RCC 7860 (cell line): ENCODE data around the gene MED27.
"Not testable (repeated sequence)": the region's sequence is repeated elsewhere in the genome, so short reads cannot be mapped to it uniquely, and the experiment has no call there.

Experiments used
- DNase-seq: peaks from one replicate; pipeline ENCODE4 v3.0.0-alpha.2; 2015; ENCODE audit warnings: low spot score
- FAIRE-seq: peaks from 2 replicates; lab custom pipeline; 2012; peaks lifted over from hg19 to GRCh38; lab: Jason Lieb, UNC

MED27 gene

GRCh38 chr9:131937451-131937850 is 142.2 kb downstream of the MED27 start:
- FAIRE-seq (no peak), DNase-seq (no peak)

- FAIRE-seq (no peak), DNase-seq (no peak)
Observed at GRCh38 chr9:131936929-131937328, 142.7 kb downstream of the MED27 start.

GRCh38 chr9:131934673-131935072 is 145.0 kb downstream of the MED27 start:
- DNase-seq = no peak
- no peak for FAIRE-seq

- no peak for FAIRE-seq
- DNase-seq = no peak
Observed at GRCh38 chr9:131927091-131927490, 152.6 kb downstream of the MED27 start.

- FAIRE-seq = no peak
- no peak for DNase-seq
Observed at GRCh38 chr9:131926360-131926922, 153.2 kb downstream of the MED27 start.

GRCh38 chr9:131925677-131926177 is 153.9 kb downstream of the MED27 start:
- no peak for FAIRE-seq
- no peak for DNase-seq

GRCh38 chr9:131923766-131924165 is 155.9 kb downstream of the MED27 start:
- FAIRE-seq (no peak), DNase-seq (no peak)

GRCh38 chr9:131923132-131923671 is 156.5 kb downstream of the MED27 start:
- FAIRE-seq = no peak
- no peak for DNase-seq

- not testable (repeated sequence) for FAIRE-seq, DNase-seq
Observed at GRCh38 chr9:131921635-131922034, 158.0 kb downstream of the MED27 start.

- no peak for DNase-seq
- FAIRE-seq = no peak
Observed at GRCh38 chr9:131919216-131919615, 160.5 kb downstream of the MED27 start.

GRCh38 chr9:131918481-131918880 is 161.2 kb downstream of the MED27 start:
- DNase-seq (no peak), FAIRE-seq (no peak)

- DNase-seq = no peak
- FAIRE-seq = no peak
Observed at GRCh38 chr9:131917009-131917408, 162.7 kb downstream of the MED27 start.

- FAIRE-seq (no peak), DNase-seq (peak; percentile 27)
Observed at GRCh38 chr9:131915181-131915580, 164.5 kb downstream of the MED27 start.

GRCh38 chr9:131912671-131913070 is 167.0 kb downstream of the MED27 start:
- FAIRE-seq (no peak), DNase-seq (no peak)

GRCh38 chr9:131912069-131912468 is 167.6 kb downstream of the MED27 start:
- FAIRE-seq = no peak
- DNase-seq = no peak

- no peak for FAIRE-seq
Observed at GRCh38 chr9:131910572-131910971, 169.1 kb downstream of the MED27 start.

GRCh38 chr9:131905144-131905543 is 174.5 kb downstream of the MED27 start:
- no peak for FAIRE-seq

More at GRCh38 chr9:131910572-131910971, 169.1 kb downstream of the MED27 start:
- DNase-seq = no peak

GRCh38 chr9:131899296-131900228 is 180.1 kb downstream of the MED27 start:
- FAIRE-seq (no peak), DNase-seq (no peak)

More at GRCh38 chr9:131905144-131905543, 174.5 kb downstream of the MED27 start:
- no peak for DNase-seq

- no peak for DNase-seq
- no peak for FAIRE-seq
Observed at GRCh38 chr9:131892902-131893500, 186.7 kb downstream of the MED27 start.

GRCh38 chr9:131892162-131892707 is 187.4 kb downstream of the MED27 start:
- DNase-seq (no peak), FAIRE-seq (no peak)

- FAIRE-seq (no peak), DNase-seq (no peak)
Observed at GRCh38 chr9:131891598-131891997, 188.1 kb downstream of the MED27 start.
